GM12878 (cell line): ENCODE results near the gene ITGB5. TPM values are rescaled to one million over a fixed set of nuclear protein-coding genes. Genes with fewer than 3 reads are reported as not detected.

Source experiments
- ATAC-seq: fragments of 200-7000 bp; cut with Tn5 transposase; 3 replicates; pipeline ENCODE4 v1.9.1; 2020; ENCODE audit warnings: mild to moderate bottlenecking, moderate library complexity
- BruUV-seq: library from RNA; stranded (reverse); fragments of 400-500 nt; replicated peaks from 2 replicates; lab custom pipeline; 2021; lab: Mats Ljungman, UMichigan
- CTCF ChIA-PET: fragments of 300-600 bp; sonication (Branson Sonifier 250); formaldehyde crosslinking; extraction: SDS; loops from one replicate; lab custom pipeline; 2021; ENCODE audit warnings: inconsistent platforms; lab: Yijun Ruan, JAX
- POLR2A ChIA-PET: fragments of 350-600 bp; formaldehyde crosslinking; extraction: SDS; loops from one replicate; lab custom pipeline; 2021; ENCODE audit warnings: inconsistent platforms; lab: Charles Lee
- RAD21 ChIA-PET: fragments of 300-600 bp; sonication (Branson Sonifier 250); formaldehyde crosslinking; loops from one replicate; lab custom pipeline; 2023; ENCODE audit warnings: antibody characterized with exemption; ENCODE audit not compliant: unreplicated experiment; lab: Charles Lee
- SMC1A ChIA-PET: fragments of 300-600 bp; sonication (Branson Sonifier 250); formaldehyde crosslinking; loops from one replicate; lab custom pipeline; 2023; ENCODE audit not compliant: unreplicated experiment, uncharacterized antibody; lab: Charles Lee
- DNase-seq: peaks from one replicate; pipeline ENCODE4 v3.0.0-alpha.2; 2011; ENCODE audit warnings: low read depth, low spot score
- FAIRE-seq: peaks from 3 replicates; lab custom pipeline; 2011; peaks lifted over from hg19 to GRCh38; lab: Jason Lieb, UNC
- H2AFZ ChIP-seq: 2 replicates; pipeline ENCODE4 v1.6.0; 2011; ENCODE audit warnings: low read depth, low read length, control low read depth; ENCODE audit not compliant: control insufficient read depth
- H3K27ac ChIP-seq: 2 replicates; pipeline ENCODE4 v1.5.1; 2011; ENCODE audit warnings: control low read depth; ENCODE audit not compliant: control insufficient read depth, insufficient read depth
- H3K27me3 ChIP-seq, 2 experiments: replicated peaks in 1 of 2; 2 replicates each; pipeline versions ENCODE4 v1.6.0 to v1.6.1; 2011; ENCODE audit warnings: low read length in 1 of 2; ENCODE audit not compliant: control insufficient read depth in 2 of 2, insufficient read depth in 2 of 2
- H3K36me3 ChIP-seq, 2 experiments: 2 replicates each; pipeline ENCODE4 v1.5.1; 2011; ENCODE audit warnings: low read length in 1 of 2; ENCODE audit not compliant: control insufficient read depth in 2 of 2, insufficient read depth in 2 of 2
- H3K4me1 ChIP-seq: 2 replicates; pipeline ENCODE4 v1.6.1; 2011; ENCODE audit warnings: mild to moderate bottlenecking, low read length, moderate library complexity, mixed read lengths; ENCODE audit not compliant: control insufficient read depth, insufficient read depth
- H3K4me2 ChIP-seq: 2 replicates; pipeline ENCODE4 v1.6.0; 2011; ENCODE audit warnings: control low read depth; ENCODE audit not compliant: control insufficient read depth, insufficient read depth
- H3K4me3 ChIP-seq: fragments of 200-600 bp; sonication (generic); 2 replicates; pipeline ENCODE4 v1.5.1; 2016
- H3K79me2 ChIP-seq: 2 replicates; pipeline ENCODE4 v1.6.0; 2011; ENCODE audit warnings: low read length; ENCODE audit not compliant: control insufficient read depth, insufficient read depth
- H3K9ac ChIP-seq: 2 replicates; pipeline ENCODE4 v1.8.0; 2011; ENCODE audit warnings: low read length, control low read depth, mixed read lengths; ENCODE audit not compliant: control insufficient read depth, insufficient read depth
- H3K9me3 ChIP-seq: replicated peaks from 3 replicates; pipeline ENCODE4 v1.5.1; 2011; ENCODE audit warnings: mild to moderate bottlenecking, low read length; ENCODE audit not compliant: control insufficient read depth, insufficient read depth
- H4K20me1 ChIP-seq: 2 replicates; pipeline ENCODE4 v1.6.0; 2011; ENCODE audit not compliant: control insufficient read depth, insufficient read depth
- ATF3 ChIP-seq: IDR thresholded peaks from 2 replicates; pipeline ENCODE4 v1.6.1; 2011; ENCODE audit warnings: low read depth, mild to moderate bottlenecking, low read length, moderate library complexity, borderline replicate concordance; ENCODE audit errors: extremely low read depth
- BACH1 ChIP-seq: fragments of 450-650 bp; IDR thresholded peaks from 2 replicates; pipeline ENCODE4 v1.6.1; 2017; ENCODE audit warnings: mild to moderate bottlenecking, borderline replicate concordance
- CREB1 ChIP-seq: IDR thresholded peaks from 2 replicates; pipeline ENCODE4 v1.6.1; 2012; ENCODE audit warnings: low read depth, mild to moderate bottlenecking, inconsistent platforms
- FOXM1 ChIP-seq: IDR thresholded peaks from 2 replicates; pipeline ENCODE4 v1.6.1; 2012; ENCODE audit warnings: low read depth, mild to moderate bottlenecking, inconsistent platforms, low read length, moderate library complexity
- HSF1 ChIP-seq: fragments of 150-350 bp; IDR thresholded peaks from 2 replicates; pipeline ENCODE4 v1.6.1; 2014; ENCODE audit warnings: mild to moderate bottlenecking, low read depth, low read length
- NFIC ChIP-seq: IDR thresholded peaks from 2 replicates; pipeline ENCODE4 v1.6.1; 2012; ENCODE audit warnings: low read depth, mild to moderate bottlenecking, inconsistent platforms, low read length, moderate library complexity
- PAX8 ChIP-seq: fragments of 450-650 bp; IDR thresholded peaks from 2 replicates; pipeline ENCODE4 v1.6.1; 2017; ENCODE audit warnings: mild to moderate bottlenecking, moderate library complexity
- RAD51 ChIP-seq: fragments of 450-650 bp; IDR thresholded peaks from 2 replicates; pipeline ENCODE4 v1.6.1; 2016; ENCODE audit warnings: moderate library complexity, mild to moderate bottlenecking, inconsistent platforms
- RELB ChIP-seq: fragments of 450-650 bp; IDR thresholded peaks from 2 replicates; pipeline ENCODE4 v1.6.1; 2017; ENCODE audit warnings: low read depth, mild to moderate bottlenecking, moderate library complexity
- SMAD5 ChIP-seq: IDR thresholded peaks from 2 replicates; pipeline ENCODE4 v1.6.1; 2016; ENCODE audit warnings: antibody characterized with exemption, low read depth
- SMARCA5 ChIP-seq: fragments of 450-650 bp; IDR thresholded peaks from 2 replicates; pipeline ENCODE4 v1.6.1; 2017; ENCODE audit warnings: mild to moderate bottlenecking
- SUZ12 ChIP-seq: fragments of 200-600 bp; sonication (generic); IDR thresholded peaks from one replicate; pipeline ENCODE4 v1.6.1; 2018; ENCODE audit warnings: antibody characterized with exemption, mild to moderate bottlenecking; ENCODE audit not compliant: unreplicated experiment
- TCF12 ChIP-seq: IDR thresholded peaks from 2 replicates; pipeline ENCODE4 v1.6.1; 2011; ENCODE audit warnings: low read depth, mild to moderate bottlenecking, low read length
- WRNIP1 ChIP-seq: IDR thresholded peaks from 2 replicates; pipeline ENCODE4 v1.6.1; 2011; ENCODE audit warnings: low read depth, low read length, improper control_type of control experiment, borderline replicate concordance
- ZBTB4 ChIP-seq: fragments of 450-650 bp; formaldehyde crosslinking; IDR thresholded peaks from 2 replicates; pipeline ENCODE4 v1.4.0; 2022; ENCODE audit warnings: mild to moderate bottlenecking, moderate library complexity
- WGBS: methylation state at CpG from one replicate; pipeline ENCODE4 v1.1.6; 2016; ENCODE audit warnings: low lambda C conversion rate; ENCODE audit not compliant: insufficient replicate concordance, insufficient coverage; ENCODE audit errors: missing lambda C conversion rate; 5-methylcytosine and 5-hydroxymethylcytosine counted together
- in situ Hi-C: fragments of 300-500 bp; cut with MboI; formaldehyde crosslinking; loops from 9 replicates; pipeline ENCODE4 v1.14.3; 2018; ENCODE audit warnings: mixed read lengths
- intact Hi-C: fragments of 100-400 bp; cut with micrococcal nuclease; formaldehyde crosslinking; loops from one replicate; pipeline ENCODE4 v1.14.2; 2022; ENCODE audit not compliant: unreplicated experiment
- polyA plus RNA-seq, 11 experiments: library from polyadenylated mRNA; depleted of rRNA in 4 of 11; unstranded in 6 of 11; stranded (reverse) in 5 of 11; fragments of >200 nt; fragmentation: Nextera tagmentation in 4 of 11; fragmentation: Illumina TruSeq in 1 of 11; extraction: Ambion mirVana in 4 of 11; extraction: Trizol in 1 of 11; gene quantifications; 1 replicate in 1 of 11; 2 replicates in 10 of 11; pipeline versions ENCODE4 v1.2.1 to v1.2.3, GENCODE V29; 2011 to 2016; ENCODE audit warnings: inconsistent platforms in 2 of 11, missing spikeins in 2 of 11, low read depth in 1 of 11
- total RNA-seq, 4 experiments: library from RNA; depleted of rRNA in 3 of 4; stranded (reverse); fragments of >200 nt in 3 of 4; fragmentation: Illumina TruSeq in 1 of 4; extraction: Trizol in 1 of 4; gene quantifications; 2 replicates each; pipeline versions ENCODE4 v1.2.1 to v1.2.3, GENCODE V29; 2013 to 2021

Gene ITGB5
- total and polyA plus RNA-seq, 10 of the 15 experiments (the other 5 are each of a cell fraction or from before 2014, with no cell fraction given) = 0.05 to 10.0 (median 0.83) TPM; not detected in 2

- TF ChIP-seq CREB1 = no peak
- TF ChIP-seq FOXM1 = no peak
- TF ChIP-seq BACH1 = no peak
- TF ChIP-seq NFIC = no peak
- TF ChIP-seq SMARCA5 = no peak
- TF ChIP-seq RELB = no peak
- no peak for TF ChIP-seq PAX8
- TF ChIP-seq ATF3 = no peak
- TF ChIP-seq WRNIP1 = no peak
- TF ChIP-seq HSF1 = no peak
- no peak for TF ChIP-seq SUZ12
- no peak for TF ChIP-seq ZBTB4 (CRISPR knock-in tag)
- no peak for TF ChIP-seq RAD51
- TF ChIP-seq TCF12 = no peak
- TF ChIP-seq SMAD5 = no peak
- ChIA-PET POLR2A (interaction anchor here (1.4 to 1.6 kb wide), 2 partner anchors 27 to 151 kb away, joined by 3 to 4 read pairs; partner anchors contain the start of gene MUC13), SMC1A (interaction anchor here (1.3 to 7.1 kb wide), 5 partner anchors 10 to 29 kb away, joined by 4 to 88 read pairs (median 5); no protein-coding TSS in a partner anchor), CTCF (interaction anchor here (1.0 to 7.0 kb wide), 6 partner anchors 14 to 118 kb away, joined by 3 to 96 read pairs (median 32); no protein-coding TSS in a partner anchor), RAD21 (interaction anchor here (0.9 to 5.3 kb wide), 4 partner anchors 13 to 118 kb away, joined by 3 to 41 read pairs (median 6); no protein-coding TSS in a partner anchor)
- Histone ChIP-seq H3K4me2 (no peak overlapping the region), H3K9ac (no peak overlapping the region), H3K4me1 (peaks cover 21% of the 10 kb centered on the region), H2AFZ (no peak overlapping the region), H3K36me3 (no peaks in the 10 kb centered on the region), H3K27ac (no peak overlapping the region), H3K9me3 (no peaks in the 10 kb centered on the region), H3K27me3 (no peaks in the 10 kb centered on the region), H3K79me2 (no peaks in the 10 kb centered on the region), H4K20me1 (no peaks in the 10 kb centered on the region), H3K4me3 (no peak overlapping the region)
- 87% methylated on average over 4 of the region's 4 CpGs for WGBS
- intact Hi-C loops (no loop called here), in situ Hi-C loops (no loop called here)
- ATAC-seq (no peak), FAIRE-seq (no peak), DNase-seq (no peak)
- no TSS peak for BruUV-seq
These were observed 103.5 kb downstream of the ITGB5 start for GRCh38 chr3:124783696-124784095.
